GM12878 (cell line): ENCODE data around the gene CASP12. TPM values are rescaled to one million over a fixed set of nuclear protein-coding genes. Genes with fewer than 3 reads are reported as not detected.

Experiments
- ATAC-seq: fragments of 200-7000 bp; cut with Tn5 transposase; 3 replicates; pipeline ENCODE4 v1.9.1; 2020; ENCODE audit warnings: mild to moderate bottlenecking, moderate library complexity
- BruUV-seq: library from RNA; stranded (reverse); fragments of 400-500 nt; replicated peaks from 2 replicates; lab custom pipeline; 2021; lab: Mats Ljungman, UMichigan
- CTCF ChIA-PET: fragments of 300-600 bp; sonication (Branson Sonifier 250); formaldehyde crosslinking; extraction: SDS; loops from one replicate; lab custom pipeline; 2021; ENCODE audit warnings: inconsistent platforms; lab: Yijun Ruan, JAX
- POLR2A ChIA-PET: fragments of 350-600 bp; formaldehyde crosslinking; extraction: SDS; loops from one replicate; lab custom pipeline; 2021; ENCODE audit warnings: inconsistent platforms; lab: Charles Lee
- RAD21 ChIA-PET: fragments of 300-600 bp; sonication (Branson Sonifier 250); formaldehyde crosslinking; loops from one replicate; lab custom pipeline; 2023; ENCODE audit warnings: antibody characterized with exemption; ENCODE audit not compliant: unreplicated experiment; lab: Charles Lee
- SMC1A ChIA-PET: fragments of 300-600 bp; sonication (Branson Sonifier 250); formaldehyde crosslinking; loops from one replicate; lab custom pipeline; 2023; ENCODE audit not compliant: unreplicated experiment, uncharacterized antibody; lab: Charles Lee
- DNase-seq: peaks from one replicate; pipeline ENCODE4 v3.0.0-alpha.2; 2011; ENCODE audit warnings: low read depth, low spot score
- FAIRE-seq: peaks from 3 replicates; lab custom pipeline; 2011; peaks lifted over from hg19 to GRCh38; lab: Jason Lieb, UNC
- H2AFZ ChIP-seq: 2 replicates; pipeline ENCODE4 v1.6.0; 2011; ENCODE audit warnings: low read depth, low read length, control low read depth; ENCODE audit not compliant: control insufficient read depth
- H3K27ac ChIP-seq: 2 replicates; pipeline ENCODE4 v1.5.1; 2011; ENCODE audit warnings: control low read depth; ENCODE audit not compliant: control insufficient read depth, insufficient read depth
- H3K27me3 ChIP-seq, 2 experiments: replicated peaks in 1 of 2; 2 replicates each; pipeline versions ENCODE4 v1.6.0 to v1.6.1; 2011; ENCODE audit warnings: low read length in 1 of 2; ENCODE audit not compliant: control insufficient read depth in 2 of 2, insufficient read depth in 2 of 2
- H3K36me3 ChIP-seq, 2 experiments: 2 replicates each; pipeline ENCODE4 v1.5.1; 2011; ENCODE audit warnings: low read length in 1 of 2; ENCODE audit not compliant: control insufficient read depth in 2 of 2, insufficient read depth in 2 of 2
- H3K4me1 ChIP-seq: 2 replicates; pipeline ENCODE4 v1.6.1; 2011; ENCODE audit warnings: mild to moderate bottlenecking, low read length, moderate library complexity, mixed read lengths; ENCODE audit not compliant: control insufficient read depth, insufficient read depth
- H3K4me2 ChIP-seq: 2 replicates; pipeline ENCODE4 v1.6.0; 2011; ENCODE audit warnings: control low read depth; ENCODE audit not compliant: control insufficient read depth, insufficient read depth
- H3K4me3 ChIP-seq: fragments of 200-600 bp; sonication (generic); 2 replicates; pipeline ENCODE4 v1.5.1; 2016
- H3K79me2 ChIP-seq: 2 replicates; pipeline ENCODE4 v1.6.0; 2011; ENCODE audit warnings: low read length; ENCODE audit not compliant: control insufficient read depth, insufficient read depth
- H3K9ac ChIP-seq: 2 replicates; pipeline ENCODE4 v1.8.0; 2011; ENCODE audit warnings: low read length, control low read depth, mixed read lengths; ENCODE audit not compliant: control insufficient read depth, insufficient read depth
- H3K9me3 ChIP-seq: replicated peaks from 3 replicates; pipeline ENCODE4 v1.5.1; 2011; ENCODE audit warnings: mild to moderate bottlenecking, low read length; ENCODE audit not compliant: control insufficient read depth, insufficient read depth
- H4K20me1 ChIP-seq: 2 replicates; pipeline ENCODE4 v1.6.0; 2011; ENCODE audit not compliant: control insufficient read depth, insufficient read depth
- ATF2 ChIP-seq: IDR thresholded peaks from 2 replicates; pipeline ENCODE4 v1.6.1; 2012; ENCODE audit warnings: low read length, inconsistent platforms
- CBX3 ChIP-seq: fragments of 200-600 bp; sonication (generic); IDR thresholded peaks from 2 replicates; pipeline ENCODE4 v1.6.1; 2016; ENCODE audit warnings: low read depth, borderline replicate concordance
- HDAC2 ChIP-seq: fragments of 200-600 bp; sonication (generic); IDR thresholded peaks from 2 replicates; pipeline ENCODE4 v1.6.1; 2017
- NFXL1 ChIP-seq: fragments of 450-650 bp; IDR thresholded peaks from 2 replicates; pipeline ENCODE4 v1.6.1; 2017; ENCODE audit warnings: antibody characterized with exemption, mild to moderate bottlenecking, borderline replicate concordance
- PKNOX1 ChIP-seq: fragments of 450-650 bp; IDR thresholded peaks from 2 replicates; pipeline ENCODE4 v1.6.1; 2016; ENCODE audit warnings: mild to moderate bottlenecking
- PML ChIP-seq: IDR thresholded peaks from 2 replicates; pipeline ENCODE4 v1.6.1; 2012; ENCODE audit warnings: low read length, inconsistent platforms
- STAT3 ChIP-seq: IDR thresholded peaks from 2 replicates; pipeline ENCODE4 v1.6.1; 2011; ENCODE audit warnings: low read depth, low read length, improper control_type of control experiment
- TARDBP ChIP-seq: IDR thresholded peaks from 2 replicates; pipeline ENCODE4 v1.6.1; 2016; ENCODE audit warnings: borderline replicate concordance
- ZBTB11 ChIP-seq: fragments of 450-650 bp; formaldehyde crosslinking; IDR thresholded peaks from 2 replicates; pipeline ENCODE4 v1.5.0; 2022; ENCODE audit warnings: mild to moderate bottlenecking, missing genetic modification characterization
- WGBS: methylation state at CpG from one replicate; pipeline ENCODE4 v1.1.6; 2016; ENCODE audit warnings: low lambda C conversion rate; ENCODE audit not compliant: insufficient replicate concordance, insufficient coverage; ENCODE audit errors: missing lambda C conversion rate; 5-methylcytosine and 5-hydroxymethylcytosine counted together
- in situ Hi-C: fragments of 300-500 bp; cut with MboI; formaldehyde crosslinking; loops from 9 replicates; pipeline ENCODE4 v1.14.3; 2018; ENCODE audit warnings: mixed read lengths
- intact Hi-C: fragments of 100-400 bp; cut with micrococcal nuclease; formaldehyde crosslinking; loops from one replicate; pipeline ENCODE4 v1.14.2; 2022; ENCODE audit not compliant: unreplicated experiment
- polyA plus RNA-seq, 11 experiments: library from polyadenylated mRNA; depleted of rRNA in 4 of 11; unstranded in 6 of 11; stranded (reverse) in 5 of 11; fragments of >200 nt; fragmentation: Nextera tagmentation in 4 of 11; fragmentation: Illumina TruSeq in 1 of 11; extraction: Ambion mirVana in 4 of 11; extraction: Trizol in 1 of 11; gene quantifications; 1 replicate in 1 of 11; 2 replicates in 10 of 11; pipeline versions ENCODE4 v1.2.1 to v1.2.3, GENCODE V29; 2011 to 2016; ENCODE audit warnings: inconsistent platforms in 2 of 11, missing spikeins in 2 of 11, low read depth in 1 of 11
- total RNA-seq, 4 experiments: library from RNA; depleted of rRNA in 3 of 4; stranded (reverse); fragments of >200 nt in 3 of 4; fragmentation: Illumina TruSeq in 1 of 4; extraction: Trizol in 1 of 4; gene quantifications; 2 replicates each; pipeline versions ENCODE4 v1.2.1 to v1.2.3, GENCODE V29; 2013 to 2021

CASP12 gene
- total and polyA plus RNA-seq, 10 of the 15 experiments (the other 5 are each of a cell fraction or from before 2014, with no cell fraction given), result 0.10 to 0.14 TPM; not detected in 8

- intact Hi-C loops (no loop called here), in situ Hi-C loops (no loop called here)
- DNase-seq (no peak), FAIRE-seq (no peak), ATAC-seq (no peak)
- no peaks in the 10 kb centered on the region for H3K27me3 ChIP-seq
- H3K36me3 ChIP-seq, result peaks cover 0 to 17% of the 10 kb centered on the region in 2 experiments; a peak in 2 of 4 replicates
- no peaks in the 10 kb centered on the region for H4K20me1 ChIP-seq
- BruUV-seq, result no TSS peak
- no peak overlapping the region for H3K4me3 ChIP-seq
- no peaks in the 10 kb centered on the region for H3K79me2 ChIP-seq
- H3K4me1 ChIP-seq, result no peaks in the 10 kb centered on the region
- CTCF ChIA-PET, result interaction anchor here (4.4 kb wide), 1 partner anchor 920 kb away, joined by 25 read pairs; no protein-coding TSS in a partner anchor
- H3K27ac ChIP-seq, result no peak overlapping the region
- no peaks in the 10 kb centered on the region for H3K9me3 ChIP-seq
- WGBS, result 44% methylated on average over 2 of the region's 2 CpGs
- TF ChIP-seq HDAC2 (no peak), ZBTB11 (CRISPR knock-in tag) (no peak), STAT3 (no peak), TARDBP (no peak), PML (no peak), CBX3 (no peak), NFXL1 (no peak), PKNOX1 (no peak), ATF2 (no peak)
- SMC1A ChIA-PET, result interaction anchor here (1.1 kb wide), 1 partner anchor 409 kb away, joined by 3 read pairs; no protein-coding TSS in a partner anchor
- no peak overlapping the region for H2AFZ ChIP-seq
- POLR2A ChIA-PET, result no interaction called here
- H3K4me2 ChIP-seq, result no peak overlapping the region
- RAD21 ChIA-PET, result no interaction called here
- H3K9ac ChIP-seq, result no peak overlapping the region
Measured at GRCh38 chr11:104943561-104943960, 45.3 kb upstream of the CASP12 start.
